ENCODE measurements around the gene SCAANT1.

The SCAANT1 gene

GRCh38 chr3:63911873-63912767 is at the start of gene SCAANT1:
Gene SCAANT1, minus strand, starts transcription at chr3:63912383.
- peak; percentile 74 for DNase-seq (ENCODE audit: low read depth in 2 of 2)

DNA sequence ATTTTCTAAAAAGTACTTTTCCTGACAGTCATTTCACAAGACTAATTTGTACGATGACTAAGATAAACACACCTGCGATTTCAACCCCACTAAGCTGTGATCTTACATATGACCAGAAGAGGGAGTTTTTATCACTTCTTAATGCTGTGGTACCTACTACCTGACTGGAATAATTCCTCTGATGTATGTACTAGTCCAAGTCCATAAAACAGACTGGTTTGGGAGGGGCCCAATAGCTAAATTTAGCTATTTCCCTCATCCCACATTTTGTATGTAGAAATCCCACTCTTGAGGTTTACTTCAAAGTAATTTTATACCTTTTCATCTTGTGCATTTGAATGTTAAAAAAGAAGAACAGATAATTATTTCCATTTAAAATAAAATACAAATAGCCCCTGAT is 49.7 kb upstream of the SCAANT1 start:
- no peak for DNase-seq (ENCODE audit: low read depth in 2 of 2)

DNA sequence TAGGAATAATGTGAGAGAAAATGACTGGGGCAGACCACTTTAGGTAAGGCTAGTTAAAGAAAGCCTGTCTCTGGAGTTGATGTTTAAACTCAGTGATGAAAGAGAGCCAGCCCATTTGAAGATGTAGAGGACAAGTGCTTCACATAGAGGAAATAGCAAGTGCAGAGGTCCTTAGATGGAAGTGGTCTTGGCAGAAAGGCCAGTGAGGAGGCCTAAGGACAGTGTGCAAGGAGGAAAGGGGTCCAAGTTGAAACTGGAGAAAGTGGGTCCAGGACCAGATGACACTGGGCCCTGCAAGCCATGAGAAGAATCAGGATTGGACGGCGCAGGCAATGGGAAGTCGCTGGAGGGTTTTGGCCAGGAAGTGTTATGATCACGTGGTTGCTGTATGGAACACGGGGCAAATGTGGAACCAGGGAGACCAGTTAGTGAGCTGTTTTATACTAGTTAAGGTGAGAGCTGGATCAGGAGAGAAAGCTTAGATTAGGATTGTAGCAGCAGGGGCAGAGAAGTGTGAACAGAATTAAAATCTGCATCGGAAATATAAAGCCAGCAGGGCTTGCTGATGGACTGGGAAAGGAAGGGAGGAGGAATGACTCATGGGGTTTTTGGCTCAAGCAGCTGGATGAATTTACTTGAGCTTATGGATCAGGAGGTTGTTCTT is 48.0 kb upstream of the SCAANT1 start:
- DNase-seq (ENCODE audit: low read depth in 2 of 2), result no peak

- no peak for DNase-seq (ENCODE audit: low read depth in 2 of 2)
Measured at GRCh38 chr3:63959146-63959545, 47.0 kb upstream of the SCAANT1 start.

DNA sequence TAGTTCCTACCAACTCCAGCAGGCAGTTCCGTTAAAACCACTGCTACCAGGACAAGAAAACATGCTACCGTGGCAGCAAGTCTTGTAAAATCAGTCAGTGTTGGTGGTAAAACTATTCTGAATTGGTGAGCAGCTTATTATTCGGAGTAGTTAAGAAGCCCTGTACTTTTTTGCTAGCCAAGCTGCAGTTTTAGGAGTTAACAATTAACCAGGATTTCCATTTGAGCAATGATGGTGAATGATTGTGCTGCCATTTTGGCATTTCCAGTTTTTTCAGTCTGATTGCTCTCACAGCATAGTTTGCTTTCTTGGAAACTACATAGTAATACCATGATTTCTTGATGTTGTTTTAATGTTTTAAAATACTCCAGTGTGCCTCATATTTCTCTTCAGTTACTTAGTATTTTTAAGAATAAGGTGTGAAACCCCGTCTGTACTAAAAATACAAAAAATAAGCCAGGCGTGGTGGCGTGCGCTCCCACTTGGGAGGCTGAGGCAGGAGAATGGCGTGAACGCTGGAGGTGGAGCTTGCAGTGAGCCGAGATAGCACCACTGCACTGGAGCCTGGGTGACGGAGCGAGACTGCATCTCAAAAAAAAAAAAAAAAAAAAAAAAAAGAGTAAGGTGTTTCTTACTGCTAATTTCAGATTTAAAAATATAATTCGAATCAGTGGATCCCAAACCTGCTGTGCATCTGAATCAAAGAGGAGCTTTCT is 43.8 kb upstream of the SCAANT1 start:
- no peak for DNase-seq (ENCODE audit: low read depth in 2 of 2)

DNA sequence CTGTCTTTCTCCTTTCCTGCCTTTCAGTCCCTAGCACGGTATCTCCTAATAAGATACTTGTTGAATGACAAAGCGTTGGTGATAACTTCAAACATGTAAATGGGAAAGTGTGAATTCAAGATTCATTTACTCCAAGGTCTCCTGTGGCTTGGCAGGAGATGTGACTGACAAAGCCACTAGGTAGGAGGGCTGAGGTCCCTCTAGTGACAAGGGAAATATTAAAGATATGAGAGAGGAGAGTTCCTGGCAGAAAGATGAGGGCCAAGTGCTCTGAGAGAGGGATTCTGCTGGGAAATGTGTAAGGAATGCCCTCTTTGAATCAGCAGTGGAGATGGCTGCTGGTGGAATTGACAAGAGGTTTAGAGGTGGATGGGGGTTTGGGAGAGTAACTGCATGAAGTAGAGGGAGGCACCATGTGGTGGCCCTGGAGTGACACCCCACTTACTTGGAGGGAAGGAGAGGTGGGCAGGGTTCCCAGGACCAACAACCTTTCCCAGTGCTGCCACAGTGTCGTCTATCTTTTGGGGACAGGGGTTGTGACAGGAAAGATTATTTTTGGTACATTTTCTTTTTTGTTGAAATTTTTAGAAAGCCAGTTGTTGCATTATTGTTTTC is 43.0 kb upstream of the SCAANT1 start:
- DNase-seq (ENCODE audit: low read depth in 2 of 2), result no peak

DNA sequence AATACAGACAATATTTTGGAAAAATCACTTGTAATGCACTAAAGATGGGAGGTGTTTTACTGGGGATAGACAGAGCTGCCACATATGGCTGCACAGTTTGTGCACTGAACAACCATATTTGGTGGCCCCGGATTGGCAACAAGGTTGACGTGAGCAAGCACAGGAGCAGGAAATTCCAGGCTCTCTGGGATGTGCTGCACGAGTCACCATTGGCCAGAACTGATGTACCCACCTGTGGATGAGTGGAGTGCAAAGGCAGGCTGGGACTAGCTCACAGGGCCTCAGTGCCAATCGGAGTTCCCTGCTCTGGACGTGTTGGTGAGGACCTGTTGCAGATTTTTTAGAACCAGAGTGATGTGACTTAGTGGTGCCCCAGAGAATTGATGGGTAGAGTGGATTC is 42.0 kb upstream of the SCAANT1 start:
- DNase-seq (ENCODE audit: low read depth in 2 of 2), result no peak

- DNase-seq (ENCODE audit: low read depth in 2 of 2), result no peak
Measured at GRCh38 chr3:63952248-63952594, 40.0 kb upstream of the SCAANT1 start.

DNA sequence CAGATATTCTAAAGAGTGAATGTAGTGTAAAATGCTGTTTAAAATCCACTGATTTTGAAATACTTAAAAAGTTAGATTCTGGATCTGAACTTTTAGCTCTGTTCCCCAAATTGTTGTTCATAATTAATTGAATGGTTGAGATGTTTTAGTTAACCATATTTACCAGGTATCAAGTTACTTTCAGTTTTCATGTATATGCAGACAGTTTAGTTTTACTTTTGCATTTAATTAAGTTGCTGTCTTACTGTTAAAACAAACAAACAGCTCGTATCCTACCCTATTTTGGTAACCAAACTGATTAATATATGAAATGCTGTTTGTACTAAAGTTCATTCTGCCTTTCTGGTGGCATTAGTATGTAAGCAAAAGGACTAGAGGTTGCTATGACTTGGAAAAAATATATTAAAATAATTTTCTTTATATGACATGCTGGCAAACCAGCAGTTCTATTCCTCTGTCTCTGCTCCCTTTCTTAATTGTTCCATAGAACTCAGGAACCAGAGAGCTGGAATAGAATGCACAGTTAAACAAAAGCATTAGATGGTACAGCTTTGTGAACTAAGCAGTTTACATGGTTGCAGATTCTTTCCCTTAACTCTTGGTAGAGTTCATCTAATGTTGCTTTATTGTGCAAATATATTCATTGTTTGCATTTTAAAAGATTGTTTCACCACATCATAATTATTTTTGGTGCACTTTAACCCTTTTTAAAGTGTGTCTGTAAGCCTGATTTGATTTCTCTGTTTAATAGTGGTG is 39.5 kb upstream of the SCAANT1 start:
- DNase-seq (ENCODE audit: low read depth in 2 of 2), result no peak

- no peak for DNase-seq (ENCODE audit: low read depth in 2 of 2)
Measured at GRCh38 chr3:63950698-63951097, 38.5 kb upstream of the SCAANT1 start.

DNA sequence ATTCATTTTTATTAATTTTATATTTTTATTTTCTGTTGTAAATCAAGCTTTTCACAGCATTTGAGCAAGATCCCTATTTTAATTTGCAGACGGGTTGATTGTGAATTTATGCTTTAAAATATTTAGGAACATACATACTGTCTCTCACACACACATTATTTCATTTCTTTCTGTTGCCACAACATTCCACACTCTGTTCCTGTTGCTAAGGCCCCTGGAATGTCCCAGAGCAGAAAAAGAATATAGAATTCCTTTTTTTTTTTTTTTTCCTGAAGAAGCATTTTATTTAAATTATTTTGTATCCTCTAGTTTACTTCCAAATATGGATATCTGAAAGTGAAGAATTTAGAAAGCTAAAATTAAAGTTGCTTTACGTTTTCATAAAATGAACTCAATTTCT is 36.8 kb upstream of the SCAANT1 start:
- peak; percentile 64 to 66 for DNase-seq (ENCODE audit: low read depth in 2 of 2)

DNA sequence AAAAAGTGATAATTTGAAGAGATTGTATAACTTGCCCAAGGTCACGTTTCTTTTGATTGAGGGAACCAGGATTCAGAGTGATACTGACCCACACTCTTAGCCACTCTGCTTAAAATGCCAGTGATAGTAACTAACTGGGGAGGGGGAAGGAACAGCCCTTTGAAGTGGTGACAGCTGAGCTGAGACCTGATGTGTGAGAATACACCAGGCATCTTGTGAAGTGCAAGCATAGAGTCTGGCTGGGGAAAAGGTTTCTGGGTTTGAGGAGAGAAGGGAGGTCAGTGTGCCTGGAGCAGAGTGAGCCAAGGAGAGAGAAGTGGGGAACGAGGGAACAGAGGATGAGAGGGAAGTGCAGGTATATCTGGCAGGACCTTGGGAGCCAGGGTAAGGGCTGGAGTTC is 35.4 kb upstream of the SCAANT1 start:
- DNase-seq (ENCODE audit: low read depth in 2 of 2), result no peak

- DNase-seq (ENCODE audit: low read depth in 2 of 2), result no peak
Measured at GRCh38 chr3:63946753-63947152, 34.6 kb upstream of the SCAANT1 start.

DNA sequence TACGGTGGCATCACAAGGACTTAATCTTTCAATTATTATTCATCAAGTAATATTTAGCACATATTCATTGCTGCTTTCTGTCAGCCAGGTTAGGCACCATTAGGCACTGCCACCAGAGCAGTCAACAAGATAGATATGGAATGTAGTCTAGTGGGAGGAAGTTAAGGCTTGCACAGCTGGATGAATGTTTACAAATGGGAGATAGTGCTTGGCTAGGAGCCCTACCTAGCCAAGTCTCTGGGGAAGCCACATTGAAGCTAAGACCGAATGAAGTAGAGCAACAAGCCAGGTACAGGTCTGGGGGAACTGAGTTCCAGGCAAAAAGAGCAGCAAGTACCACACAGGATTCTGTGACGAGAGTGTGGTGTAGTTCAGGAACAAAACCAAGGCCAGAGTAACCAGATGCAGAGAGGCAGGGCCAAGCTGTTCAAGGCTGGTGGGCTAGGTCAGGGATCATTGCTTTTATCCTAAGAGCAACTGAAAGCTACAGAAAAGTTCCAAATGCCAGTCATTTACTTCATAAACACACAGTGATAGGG is 33.4 kb upstream of the SCAANT1 start:
- no peak for DNase-seq (ENCODE audit: low read depth in 2 of 2)

DNA sequence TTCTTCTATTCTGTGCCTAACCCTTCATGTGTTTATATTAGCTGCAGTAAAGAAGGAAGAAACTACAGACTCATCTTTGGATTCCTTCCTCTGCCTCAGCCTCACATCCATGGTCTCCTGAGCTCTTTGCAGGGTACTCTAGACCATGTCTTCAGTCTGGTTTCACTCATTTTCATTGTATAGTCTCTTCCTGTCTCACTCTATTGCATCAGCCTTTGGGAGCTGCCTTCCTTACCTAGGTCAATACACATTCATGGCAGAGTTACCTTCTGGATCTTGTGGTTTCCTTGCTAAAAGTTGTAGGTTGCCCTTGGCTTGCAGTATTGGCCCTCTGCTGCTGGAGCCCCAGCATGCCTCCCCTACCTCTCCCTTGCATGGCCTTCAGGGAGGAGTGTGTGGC is 31.5 kb upstream of the SCAANT1 start:
- no peak for DNase-seq (ENCODE audit: low read depth in 2 of 2)

GRCh38 chr3:63942528-63942927 is 30.3 kb upstream of the SCAANT1 start:
- no peak for DNase-seq (ENCODE audit: low read depth in 2 of 2)

DNA sequence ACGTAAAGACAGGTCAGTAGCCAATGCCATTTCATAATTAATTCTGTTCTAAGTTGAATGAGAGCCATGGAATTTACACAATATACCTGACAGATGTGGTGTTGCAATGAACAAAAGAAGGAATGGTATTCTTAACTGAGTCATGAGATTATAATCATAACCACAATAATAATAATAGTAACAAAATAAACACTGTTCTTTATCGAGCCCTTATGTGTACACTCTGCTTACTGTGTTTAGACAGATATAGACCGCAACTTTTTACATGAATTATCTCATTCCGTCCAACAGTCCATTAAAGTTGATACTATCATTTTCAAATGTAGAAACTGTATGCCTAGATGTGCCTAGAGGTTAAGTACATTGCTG is 28.2 kb upstream of the SCAANT1 start:
- DNase-seq (ENCODE audit: low read depth in 2 of 2), result peak in 1 of 2 experiments; percentile 29

- DNase-seq (ENCODE audit: low read depth in 2 of 2), result no peak
Measured at GRCh38 chr3:63937661-63938651, 25.8 kb upstream of the SCAANT1 start.

GRCh38 chr3:63936925-63937324 is 24.7 kb upstream of the SCAANT1 start:
- DNase-seq (ENCODE audit: low read depth in 2 of 2), result no peak

Data from fibroblast of skin of left quadriceps (primary cell).